Keratinocyte (primary cell): ENCODE results near the gene TTI1. TPM values are rescaled to one million over a fixed set of nuclear protein-coding genes. Genes with fewer than 3 reads are reported as not detected.

ENCODE experiments used
- DNase-seq: peaks from one replicate; pipeline ENCODE4 v3.0.0-alpha.2; 2011; ENCODE audit warnings: low read depth, missing footprints, low spot score
- FAIRE-seq: peaks from 2 replicates; lab custom pipeline; 2011; peaks lifted over from hg19 to GRCh38; lab: Jason Lieb, UNC
- H2AFZ ChIP-seq: 2 replicates; pipeline ENCODE4 v1.6.0; 2012; ENCODE audit warnings: low read length, control low read depth, inconsistent platforms; ENCODE audit not compliant: control insufficient read depth
- H3K27ac ChIP-seq: 2 replicates; pipeline ENCODE4 v1.5.1; 2011; ENCODE audit warnings: low read length; ENCODE audit not compliant: control insufficient read depth, insufficient read depth
- H3K27me3 ChIP-seq: 3 replicates; pipeline ENCODE4 v1.6.0; 2011; ENCODE audit warnings: low read length; ENCODE audit not compliant: control insufficient read depth, insufficient read depth; ENCODE audit errors: extremely low read depth
- H3K36me3 ChIP-seq, 2 experiments: 2 replicates in 1 of 2; 3 replicates in 1 of 2; pipeline ENCODE4 v1.5.1; 2011; ENCODE audit warnings: low read length in 2 of 2, mild to moderate bottlenecking in 1 of 2; ENCODE audit not compliant: control insufficient read depth in 2 of 2, insufficient read depth in 2 of 2; ENCODE audit errors: extremely low read depth in 1 of 2
- H3K4me1 ChIP-seq: 3 replicates; pipeline ENCODE4 v1.5.1; 2011; ENCODE audit warnings: low read length; ENCODE audit not compliant: control insufficient read depth, insufficient read depth; ENCODE audit errors: extremely low read depth
- H3K4me2 ChIP-seq: 3 replicates; pipeline ENCODE4 v1.6.0; 2011; ENCODE audit warnings: low read depth, low read length; ENCODE audit not compliant: control insufficient read depth, insufficient read depth; ENCODE audit errors: extremely low read depth
- H3K4me3 ChIP-seq, 3 experiments: fragments of 200-600 bp in 1 of 3; sonication (generic) in 1 of 3; 2 replicates in 2 of 3; 3 replicates in 1 of 3; pipeline ENCODE4 v1.5.1; 2011 to 2016; ENCODE audit warnings: low read length in 3 of 3, mild to moderate bottlenecking in 3 of 3, control low read depth in 2 of 3, inconsistent platforms in 1 of 3, low read depth in 1 of 3, mixed read lengths in 1 of 3, mixed run types in 1 of 3, moderate library complexity in 1 of 3; ENCODE audit not compliant: control insufficient read depth in 2 of 3, insufficient read depth in 2 of 3; ENCODE audit errors: extremely low read depth in 1 of 3
- H3K79me2 ChIP-seq: 2 replicates; pipeline ENCODE4 v1.6.0; 2012; ENCODE audit warnings: low read length; ENCODE audit not compliant: control insufficient read depth, insufficient read depth
- H3K9ac ChIP-seq: 3 replicates; pipeline ENCODE4 v1.6.0; 2011; ENCODE audit warnings: low read length; ENCODE audit not compliant: control insufficient read depth, insufficient read depth; ENCODE audit errors: extremely low read depth
- H3K9me1 ChIP-seq: 3 replicates; pipeline ENCODE4 v1.6.0; 2011; ENCODE audit warnings: low read length; ENCODE audit not compliant: control insufficient read depth, insufficient read depth; ENCODE audit errors: extremely low read depth
- H3K9me3 ChIP-seq: 2 replicates; pipeline ENCODE4 v1.5.1; 2012; ENCODE audit warnings: low read depth, low read length; ENCODE audit not compliant: control insufficient read depth
- H4K20me1 ChIP-seq: 3 replicates; pipeline ENCODE4 v1.6.0; 2011; ENCODE audit warnings: low read length; ENCODE audit not compliant: control insufficient read depth, insufficient read depth; ENCODE audit errors: extremely low read depth
- EZH2 ChIP-seq: IDR thresholded peaks from one replicate; pipeline ENCODE4 v1.6.1; 2012; ENCODE audit warnings: inconsistent platforms, mild to moderate bottlenecking, low read length, moderate library complexity
- dilution Hi-C: fragments of 300-500 bp; cut with MboI; formaldehyde crosslinking; loops from one replicate; pipeline ENCODE4 v1.7.0; 2020; ENCODE audit warnings: low sequenced_read_pairs; ENCODE audit not compliant: extremely low pct_ligation_motif_present
- polyA plus RNA-seq, 5 experiments: library from polyadenylated mRNA; depleted of rRNA in 3 of 5; stranded (reverse) in 3 of 5; stranded (forward) in 1 of 5; unstranded in 1 of 5; fragments of >200 nt; gene quantifications; 1 replicate in 1 of 5; 2 replicates in 3 of 5; 3 replicates in 1 of 5; pipeline versions ENCODE4 v1.2.1 to v1.2.3, GENCODE V29; 2011 to 2012; ENCODE audit warnings: missing spikeins in 2 of 5, low read depth in 1 of 5, low replicate concordance in 1 of 5
- TF ChIP-seq, protein P1 (sequence below), 3 experiments: IDR thresholded peaks in 1 of 3; conservative IDR thresholded peaks in 1 of 3; optimal IDR thresholded peaks in 1 of 3; 2 replicates in 2 of 3; 3 replicates in 1 of 3; pipeline versions ENCODE3 to v1.5.1; 2011; ENCODE audit warnings: low read length in 3 of 3, mild to moderate bottlenecking in 3 of 3, moderate library complexity in 2 of 3, control low read depth in 1 of 3, inconsistent platforms in 1 of 3; ENCODE audit not compliant: insufficient read depth in 2 of 3; ENCODE audit errors: extremely low read depth in 1 of 3

Gene TTI1
- polyA plus RNA-seq, 1 donor (not counting 4 experiments of a cell fraction or from before 2014, with no cell fraction given): 13.5 TPM

DNA sequence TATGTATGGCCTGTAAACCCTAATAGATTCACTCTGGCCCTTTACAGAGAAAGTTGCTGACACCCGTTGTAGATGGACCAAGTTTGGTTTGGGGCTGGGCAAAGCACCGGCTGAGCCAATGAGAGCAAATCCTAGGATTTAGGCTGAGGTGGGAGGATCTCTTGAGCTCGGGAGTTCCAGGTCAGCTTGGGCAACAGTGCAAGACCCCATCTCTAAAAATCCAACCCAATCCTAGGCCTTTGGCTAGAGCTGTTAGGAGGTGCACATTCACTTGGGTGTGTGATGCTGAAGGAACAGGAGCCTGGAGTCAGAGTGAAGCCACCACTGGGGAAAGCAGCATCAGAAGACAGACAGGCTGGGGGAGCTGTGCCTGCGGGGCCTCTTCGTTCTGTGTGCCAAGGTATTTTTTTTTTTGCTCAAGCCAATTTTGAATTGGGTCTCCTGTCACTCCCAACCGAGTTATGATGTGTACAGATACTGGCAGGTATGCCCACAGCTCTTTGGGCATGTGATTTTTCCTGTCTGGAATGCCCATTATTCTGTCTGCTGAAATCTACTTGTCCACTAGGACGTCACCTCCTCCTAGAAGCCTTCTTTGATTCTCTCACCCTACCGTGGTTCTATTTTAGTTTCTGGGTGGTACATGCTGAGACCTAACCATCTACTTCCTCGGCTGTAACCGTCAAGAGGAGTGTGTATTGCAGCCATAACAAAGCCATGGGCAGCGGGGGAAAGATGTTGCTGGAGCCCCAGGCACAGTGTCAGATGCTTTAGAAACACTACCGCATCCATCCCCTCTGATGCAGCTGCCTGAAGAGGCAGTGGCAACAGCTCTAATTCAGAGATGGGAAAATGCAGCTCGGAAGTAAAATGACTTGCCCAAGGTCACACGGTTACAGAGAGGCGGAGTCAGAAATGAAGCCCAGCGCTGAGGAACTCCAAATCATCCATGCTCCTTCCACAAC, 54.0 kb downstream of the TTI1 start:
- Histone ChIP-seq H3K4me2 (no peak overlapping the region), H3K9me3 (no peaks in the 10 kb centered on the region), H3K27me3 (no peaks in the 10 kb centered on the region), H3K4me3 (no peak overlapping the region), H3K27ac (no peak overlapping the region), H4K20me1 (no peaks in the 10 kb centered on the region), H2AFZ (no peak overlapping the region), H3K79me2 (no peaks in the 10 kb centered on the region), H3K9me1 (no peaks in the 10 kb centered on the region), H3K4me1 (no peaks in the 10 kb centered on the region), H3K9ac (no peak overlapping the region), H3K36me3 (peaks cover 0 to 3% of the 10 kb centered on the region in 2 experiments)
- no peak for FAIRE-seq
- no peak for DNase-seq
- dilution Hi-C loops: no loop called here
- no peak for TF ChIP-seq EZH2
- TF ChIP-seq, protein P1, sequence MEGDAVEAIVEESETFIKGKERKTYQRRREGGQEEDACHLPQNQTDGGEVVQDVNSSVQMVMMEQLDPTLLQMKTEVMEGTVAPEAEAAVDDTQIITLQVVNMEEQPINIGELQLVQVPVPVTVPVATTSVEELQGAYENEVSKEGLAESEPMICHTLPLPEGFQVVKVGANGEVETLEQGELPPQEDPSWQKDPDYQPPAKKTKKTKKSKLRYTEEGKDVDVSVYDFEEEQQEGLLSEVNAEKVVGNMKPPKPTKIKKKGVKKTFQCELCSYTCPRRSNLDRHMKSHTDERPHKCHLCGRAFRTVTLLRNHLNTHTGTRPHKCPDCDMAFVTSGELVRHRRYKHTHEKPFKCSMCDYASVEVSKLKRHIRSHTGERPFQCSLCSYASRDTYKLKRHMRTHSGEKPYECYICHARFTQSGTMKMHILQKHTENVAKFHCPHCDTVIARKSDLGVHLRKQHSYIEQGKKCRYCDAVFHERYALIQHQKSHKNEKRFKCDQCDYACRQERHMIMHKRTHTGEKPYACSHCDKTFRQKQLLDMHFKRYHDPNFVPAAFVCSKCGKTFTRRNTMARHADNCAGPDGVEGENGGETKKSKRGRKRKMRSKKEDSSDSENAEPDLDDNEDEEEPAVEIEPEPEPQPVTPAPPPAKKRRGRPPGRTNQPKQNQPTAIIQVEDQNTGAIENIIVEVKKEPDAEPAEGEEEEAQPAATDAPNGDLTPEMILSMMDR (optimal IDR thresholded peaks at IDR 0.05 in 1 of 3, IDR thresholded peaks at IDR 0.05 in 1 of 3, conservative IDR thresholded peaks at IDR 0.05 in 1 of 3; ENCODE audit: extremely low read depth in 1 of 3, insufficient read depth in 2 of 3, low read length in 3 of 3): no peak

DNA sequence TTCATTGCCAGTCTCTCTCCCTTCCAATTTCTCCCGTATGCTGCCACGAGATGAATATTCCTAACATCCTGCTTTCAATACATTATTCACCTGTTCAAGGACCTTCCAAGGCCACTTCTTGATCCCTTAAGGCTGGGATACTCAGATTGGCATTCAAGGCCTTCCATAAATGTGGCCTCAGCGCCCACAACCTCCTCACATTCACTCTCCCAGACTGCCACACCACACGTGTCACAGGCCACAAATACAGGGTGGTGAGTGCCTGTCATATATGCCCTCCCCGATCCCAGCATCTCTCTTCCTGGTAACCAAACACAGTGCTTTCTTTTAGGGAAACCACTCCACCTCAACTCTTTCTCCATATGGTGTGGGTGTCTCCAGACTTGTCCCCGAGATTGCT, 55.5 kb downstream of the TTI1 start:
- no peak for FAIRE-seq
- H3K4me3 ChIP-seq: no peak overlapping the region

More for the DNA sequence above, 55.5 kb downstream of the TTI1 start:
- dilution Hi-C loops: no loop called here
- Histone ChIP-seq H3K9ac (no peak overlapping the region), H3K79me2 (no peaks in the 10 kb centered on the region), H3K27me3 (no peaks in the 10 kb centered on the region), H3K9me3 (no peaks in the 10 kb centered on the region), H3K27ac (no peak overlapping the region), H3K9me1 (no peaks in the 10 kb centered on the region), H3K36me3 (no peaks in the 10 kb centered on the region), H3K4me1 (no peaks in the 10 kb centered on the region), H3K4me2 (no peak overlapping the region), H2AFZ (no peak overlapping the region), H4K20me1 (no peaks in the 10 kb centered on the region)
- no peak for DNase-seq
- TF ChIP-seq, protein P1 (optimal IDR thresholded peaks at IDR 0.05 in 1 of 3, IDR thresholded peaks at IDR 0.05 in 1 of 3, conservative IDR thresholded peaks at IDR 0.05 in 1 of 3; ENCODE audit: extremely low read depth in 1 of 3, insufficient read depth in 2 of 3, low read length in 3 of 3): no peak
- no peak for TF ChIP-seq EZH2
